Measurements from ENCODE around the gene USP6NL.
A peak's percentile ranks its signal among the peaks of the same experiment; 100 is the strongest.

The USP6NL gene

DNA sequence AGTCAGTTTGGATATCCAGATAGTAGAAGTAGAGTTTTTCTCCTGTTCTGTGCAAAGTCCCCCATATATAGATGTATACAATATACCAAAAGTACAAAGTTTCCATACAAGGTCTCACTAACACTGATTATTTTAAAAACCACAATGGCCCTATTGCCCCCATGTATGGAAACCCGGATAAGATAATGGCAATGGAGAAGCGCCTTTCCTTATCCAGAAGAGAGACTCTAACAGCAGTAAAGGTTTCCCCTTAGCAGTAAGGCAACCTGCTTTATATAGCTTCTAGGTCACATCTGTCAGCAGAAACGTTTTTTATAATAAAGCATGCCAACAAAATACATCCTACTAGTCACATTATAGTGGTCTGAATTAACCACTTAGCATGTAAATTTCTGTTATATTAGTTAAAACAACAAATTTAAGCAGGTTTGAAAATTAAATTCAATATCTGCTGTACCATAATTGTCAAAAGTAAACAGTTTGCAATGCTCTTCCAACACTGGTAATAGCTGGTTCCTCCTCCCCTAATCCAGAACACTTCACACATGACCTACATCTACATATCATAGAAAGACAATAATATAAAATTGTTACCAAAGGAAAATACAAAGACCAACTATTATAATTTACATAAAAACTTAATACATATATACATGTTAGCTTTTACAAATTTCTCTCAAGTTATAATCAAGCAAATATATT lies 22.4 kb downstream of the USP6NL start:
- no peak for DNase-seq

DNA sequence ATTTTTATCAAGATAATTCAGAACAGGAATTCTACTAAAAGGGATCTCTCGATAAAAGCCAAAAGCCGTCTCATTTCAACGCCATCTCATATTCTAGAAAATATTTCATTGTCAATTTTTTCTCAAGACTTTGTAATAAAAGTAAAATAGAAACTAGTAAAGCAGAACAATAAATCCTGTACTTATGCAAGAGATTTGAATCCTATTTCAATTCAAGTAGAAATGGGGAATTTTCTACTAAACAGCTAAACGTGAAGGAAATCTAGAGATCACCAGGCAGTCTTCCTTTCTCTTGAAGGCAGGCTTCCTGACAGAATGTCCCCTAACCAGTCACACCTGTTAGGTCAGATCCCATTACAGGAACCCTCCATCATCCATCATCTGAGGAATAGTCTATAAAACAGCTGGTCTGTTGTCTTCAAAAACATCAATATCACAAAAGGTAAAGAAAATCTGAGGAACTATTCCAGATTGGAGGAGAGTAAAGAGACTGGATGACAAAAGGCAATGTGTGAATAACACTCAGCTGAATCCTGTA lies 23.7 kb downstream of the USP6NL start:
- no peak for DNase-seq

- no peak for DNase-seq
Measured at GRCh38 chr10:11586170-11586569, 25.3 kb downstream of the USP6NL start.

- no peak for DNase-seq
Measured at GRCh38 chr10:11581213-11581612, 30.2 kb downstream of the USP6NL start.

- DNase-seq: no peak
Measured at GRCh38 chr10:11579885-11580284, 31.6 kb downstream of the USP6NL start.

DNA sequence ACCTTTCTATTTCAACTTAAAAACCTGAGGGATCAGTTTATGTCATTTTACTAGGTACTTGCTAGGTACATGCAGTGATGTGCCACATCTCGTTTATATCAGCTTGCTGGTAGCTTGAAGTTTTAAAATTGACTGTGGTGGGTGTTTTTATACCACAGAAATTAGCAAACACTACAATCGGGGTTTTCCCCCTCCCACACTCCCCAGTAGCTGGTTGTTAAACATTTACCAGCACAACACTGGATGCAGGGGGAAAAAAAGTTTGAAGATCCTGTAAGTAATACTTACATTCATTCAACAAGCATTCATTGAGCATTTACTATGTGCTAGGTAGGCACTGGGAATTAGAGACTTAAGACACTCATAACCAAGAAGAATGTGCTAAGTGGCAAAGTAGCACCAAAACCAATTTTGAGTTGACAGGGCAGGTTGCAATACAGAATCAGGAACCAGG lies 32.6 kb downstream of the USP6NL start:
- no peak for DNase-seq

DNA sequence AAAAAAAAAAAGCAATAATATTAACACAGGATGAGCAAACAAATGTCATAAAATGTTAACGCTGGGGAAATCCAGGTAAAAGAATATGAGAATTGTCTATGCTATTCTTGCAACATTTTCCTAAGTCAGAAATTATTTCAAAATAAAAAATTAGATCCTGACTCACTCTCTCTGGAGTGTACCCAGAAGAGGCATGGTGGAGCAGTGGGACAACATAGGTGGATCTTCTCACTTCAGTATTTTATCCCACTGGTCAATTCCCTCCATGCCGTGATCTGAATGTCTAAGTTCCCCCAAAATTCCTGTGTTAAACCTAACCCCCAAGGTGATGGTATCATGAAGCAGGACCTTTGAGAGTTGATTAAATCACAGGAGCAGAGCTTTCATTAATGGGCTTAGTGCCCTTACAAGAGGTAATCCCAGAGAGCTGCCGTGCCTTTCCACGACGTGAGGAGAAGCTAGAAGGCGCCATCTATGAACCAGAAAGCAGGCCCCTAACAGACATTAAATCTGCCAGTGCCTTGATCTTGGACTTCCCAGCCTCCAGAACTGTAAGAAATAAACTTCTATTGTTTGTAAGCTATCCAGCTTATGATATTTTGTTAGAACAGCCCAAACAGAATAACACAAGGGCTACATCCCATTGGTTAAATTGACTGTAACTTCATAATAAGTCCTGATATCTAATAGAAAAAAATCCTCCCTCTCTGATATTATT lies 35.2 kb downstream of the USP6NL start:
- DNase-seq: no peak

- no peak for DNase-seq
Measured at GRCh38 chr10:11573497-11573896, 38.0 kb downstream of the USP6NL start.

DNA sequence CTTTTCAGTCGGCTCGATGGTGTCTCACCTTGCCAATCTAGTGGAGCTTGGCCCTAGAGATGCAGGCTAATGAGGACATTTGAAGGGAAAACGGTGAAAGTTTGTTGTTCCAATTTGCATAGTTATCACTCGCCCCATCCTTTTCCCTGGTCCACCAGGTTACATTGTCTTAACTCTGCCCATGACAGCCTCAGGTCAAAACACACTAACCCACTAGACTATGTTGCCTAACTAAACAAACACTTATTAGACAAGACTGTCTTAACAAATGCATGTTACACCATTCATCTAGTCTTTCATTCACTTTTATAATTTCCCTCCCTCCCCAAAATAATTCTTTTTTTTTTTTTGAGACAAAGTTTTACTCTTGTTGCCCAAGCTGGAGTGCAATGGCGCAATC lies 40.7 kb downstream of the USP6NL start:
- no peak for DNase-seq

DNA sequence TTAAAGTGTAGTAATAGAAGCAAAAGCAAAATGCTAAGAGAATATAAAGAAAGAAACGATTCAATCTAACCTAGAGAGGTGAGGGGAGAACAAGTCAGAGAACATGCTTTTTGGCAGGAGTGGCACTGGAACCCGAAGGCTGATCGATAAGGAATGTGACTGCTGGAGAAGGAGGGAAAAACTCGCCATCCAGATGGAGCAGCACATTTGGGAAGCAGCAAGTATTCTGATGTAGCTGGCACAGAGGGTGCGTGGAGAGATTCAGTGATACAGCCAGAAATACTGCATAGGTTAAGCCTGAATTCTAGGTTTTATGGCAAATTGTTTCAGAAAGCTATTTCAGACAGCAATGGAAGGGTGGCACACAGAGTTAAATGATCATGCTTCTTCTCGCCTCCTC lies 42.0 kb downstream of the USP6NL start:
- no peak for DNase-seq

- DNase-seq: no peak
Measured at GRCh38 chr10:11568578-11568977, 42.9 kb downstream of the USP6NL start.

GRCh38 chr10:11564741-11565140 lies 46.7 kb downstream of the USP6NL start:
- DNase-seq: no peak

GRCh38 chr10:11563936-11564335 lies 47.5 kb downstream of the USP6NL start:
- DNase-seq: peak; percentile 3

DNA sequence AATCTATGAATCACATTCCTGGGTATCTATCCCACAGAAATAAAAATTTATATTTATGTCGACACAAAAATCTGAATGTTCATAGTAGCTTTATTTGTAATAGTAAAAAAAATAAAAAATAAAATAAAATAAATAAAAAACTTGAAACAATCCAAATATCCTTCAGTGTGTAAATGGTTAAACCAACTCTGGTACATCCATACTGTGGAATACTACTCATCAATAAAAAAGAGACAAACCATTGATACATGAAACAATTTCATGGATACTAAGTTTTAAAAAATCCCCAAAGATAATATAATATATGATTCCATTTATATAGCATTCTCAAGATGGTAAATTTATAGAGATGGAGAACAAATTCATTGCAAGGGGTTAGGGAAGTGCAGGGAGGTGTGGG lies 48.6 kb downstream of the USP6NL start:
- DNase-seq: no peak

GRCh38 chr10:11560076-11560709 lies 51.3 kb downstream of the USP6NL start:
- no peak for DNase-seq

- DNase-seq: no peak
Measured at GRCh38 chr10:11557967-11558366, 53.5 kb downstream of the USP6NL start.

- DNase-seq: no peak
Measured at GRCh38 chr10:11557513-11557912, 53.9 kb downstream of the USP6NL start.

DNA sequence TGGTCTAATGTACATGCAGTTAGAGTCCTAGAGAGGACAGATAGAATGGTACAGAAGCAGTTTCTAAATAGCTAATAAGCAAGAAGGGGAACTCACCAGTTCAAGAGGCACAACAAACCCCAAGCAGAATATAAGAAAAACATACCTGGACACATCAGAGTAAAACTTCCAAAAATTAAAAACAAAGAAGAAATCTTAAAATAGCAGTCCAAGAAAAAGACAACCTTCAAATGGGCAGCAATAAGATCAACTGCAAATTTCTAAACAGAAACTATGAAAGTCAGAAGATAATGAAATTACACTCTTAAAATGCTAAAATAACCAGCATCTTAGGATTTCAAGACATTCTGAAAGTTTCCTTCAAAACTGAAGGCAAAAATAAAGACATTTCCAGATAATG lies 55.9 kb downstream of the USP6NL start:
- DNase-seq: no peak

DNA sequence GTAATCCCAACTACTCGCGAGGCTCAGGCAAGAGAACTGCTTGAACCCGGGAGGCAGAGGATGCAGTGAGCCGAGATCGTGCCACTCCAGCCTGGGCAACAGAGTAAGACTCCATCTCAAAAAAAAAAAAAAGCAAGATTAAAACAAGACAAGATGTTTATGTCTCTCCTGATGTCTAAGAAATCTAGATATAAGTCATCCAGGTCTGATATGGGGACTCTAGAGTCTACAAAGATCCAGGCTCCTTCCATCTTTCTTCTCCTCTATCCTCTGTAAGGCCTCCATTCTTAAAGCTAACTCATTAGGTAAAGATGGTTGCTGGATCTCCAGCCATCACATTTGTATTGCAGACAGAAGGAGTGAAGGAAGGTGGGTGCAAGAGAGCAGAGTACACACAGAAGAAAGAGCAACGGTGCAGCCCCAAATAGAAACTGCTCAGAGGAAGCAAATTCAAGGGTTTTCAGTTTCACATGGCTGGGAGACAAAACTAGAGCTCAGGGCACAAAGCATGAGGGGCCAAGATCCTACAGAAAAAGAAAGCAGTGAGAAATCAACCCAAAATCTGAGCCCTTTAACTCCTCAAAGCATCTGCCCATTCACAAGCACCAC lies 57.6 kb downstream of the USP6NL start:
- no peak for DNase-seq

- DNase-seq: no peak
Measured at GRCh38 chr10:11551916-11552602, 59.4 kb downstream of the USP6NL start.

DNA sequence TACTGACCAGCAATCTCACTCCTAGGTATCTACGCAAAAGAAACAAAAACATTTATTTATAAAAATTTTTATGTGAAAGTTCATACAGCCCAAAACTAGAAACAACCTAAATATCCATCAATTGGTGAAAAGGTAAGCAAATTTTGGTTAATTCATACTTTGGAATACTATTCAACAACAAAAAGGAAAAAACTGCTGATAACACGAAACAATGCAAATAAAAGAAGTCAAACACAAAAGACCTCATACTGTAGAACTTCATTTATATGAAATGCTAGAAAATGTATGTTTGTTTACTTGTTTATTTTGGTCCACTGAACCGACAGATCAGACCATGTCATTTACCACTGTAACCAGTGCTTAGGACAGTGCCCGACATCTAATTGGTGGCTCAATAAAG lies 60.3 kb downstream of the USP6NL start:
- no peak for DNase-seq

- DNase-seq: no peak
Measured at GRCh38 chr10:11548768-11549099, 62.7 kb downstream of the USP6NL start.

Measured in DMS79 treated with DMSO at 0.1 percent for 48 hours (cell line).